H9 (cell line): ENCODE measurements around the gene IL17REL. TPM values are rescaled to one million over a fixed set of nuclear protein-coding genes. Genes with fewer than 3 reads are reported as not detected.

Experiments
- DNase-seq: peaks from one replicate; pipeline ENCODE4 v3.0.0-alpha.2; 2017
- H2AFZ ChIP-seq: one replicate; pipeline ENCODE4 v1.6.1; 2013; ENCODE audit warnings: mild to moderate bottlenecking, low read length, control low read depth, moderate library complexity
- H2AK5ac ChIP-seq: 2 replicates; pipeline ENCODE4 v1.6.1; 2013; ENCODE audit warnings: low read length, control low read depth, mixed read lengths; ENCODE audit not compliant: insufficient read length
- H2BK120ac ChIP-seq: one replicate; pipeline ENCODE4 v1.6.1; 2013; ENCODE audit warnings: low read depth, mild to moderate bottlenecking, low read length, control low read depth, inconsistent platforms; ENCODE audit not compliant: poor library complexity, severe bottlenecking
- H2BK12ac ChIP-seq: 2 replicates; pipeline ENCODE4 v1.6.1; 2013; ENCODE audit warnings: low read length, control low read depth, mixed read lengths, low read depth; ENCODE audit not compliant: insufficient read length
- H2BK15ac ChIP-seq: 2 replicates; pipeline ENCODE4 v1.6.1; 2013; ENCODE audit warnings: low read depth, low read length, control low read depth
- H2BK20ac ChIP-seq: one replicate; pipeline ENCODE4 v1.6.1; 2013; ENCODE audit warnings: low read depth, mild to moderate bottlenecking, low read length, control low read depth, inconsistent platforms; ENCODE audit not compliant: poor library complexity, severe bottlenecking
- H2BK5ac ChIP-seq: 2 replicates; pipeline ENCODE4 v1.6.1; 2013; ENCODE audit warnings: low read length, control low read depth, mixed read lengths; ENCODE audit not compliant: insufficient read length
- H3K14ac ChIP-seq: 2 replicates; pipeline ENCODE4 v1.6.1; 2013; ENCODE audit warnings: low read length, control low read depth; ENCODE audit not compliant: insufficient read depth
- H3K18ac ChIP-seq: 2 replicates; pipeline ENCODE4 v1.6.1; 2013; ENCODE audit warnings: low read depth, mild to moderate bottlenecking, mixed read lengths, low read length, control low read depth; ENCODE audit not compliant: insufficient read length
- H3K23ac ChIP-seq: 2 replicates; pipeline ENCODE4 v1.6.1; 2013; ENCODE audit warnings: low read length, control low read depth, mixed read lengths, low read depth; ENCODE audit not compliant: insufficient read length
- H3K23me2 ChIP-seq: 2 replicates; pipeline ENCODE4 v1.6.1; 2013; ENCODE audit warnings: low read depth, mild to moderate bottlenecking, mixed read lengths, low read length, control low read depth; ENCODE audit not compliant: insufficient read length, poor library complexity, severe bottlenecking
- H3K27ac ChIP-seq: 2 replicates; pipeline ENCODE4 v1.5.1; 2013; ENCODE audit warnings: low read length, control low read depth, mixed read lengths, low read depth; ENCODE audit not compliant: insufficient read length
- H3K27me3 ChIP-seq: 2 replicates; pipeline ENCODE4 v1.6.1; 2013; ENCODE audit warnings: low read length, control low read depth, inconsistent platforms; ENCODE audit not compliant: insufficient read depth
- H3K4ac ChIP-seq: 2 replicates; pipeline ENCODE4 v1.6.1; 2013; ENCODE audit warnings: low read depth, mild to moderate bottlenecking, control low read depth, inconsistent platforms, low read length, moderate library complexity
- H3K4me1 ChIP-seq: 2 replicates; pipeline ENCODE4 v1.6.1; 2013; ENCODE audit warnings: low read length, control low read depth, inconsistent platforms; ENCODE audit not compliant: insufficient read depth
- H3K4me2 ChIP-seq: 2 replicates; pipeline ENCODE4 v1.6.1; 2013; ENCODE audit warnings: low read length, control low read depth, mixed read lengths; ENCODE audit not compliant: insufficient read length, insufficient read depth
- H3K56ac ChIP-seq: 2 replicates; pipeline ENCODE4 v1.6.1; 2013; ENCODE audit warnings: low read depth, mild to moderate bottlenecking, mixed read lengths, low read length, control low read depth; ENCODE audit not compliant: insufficient read length
- H3K79me1 ChIP-seq: 2 replicates; pipeline ENCODE4 v1.6.1; 2013; ENCODE audit warnings: low read depth, mild to moderate bottlenecking, moderate library complexity, low read length, control low read depth, inconsistent platforms; ENCODE audit not compliant: insufficient read depth, poor library complexity, severe bottlenecking
- H3K79me2 ChIP-seq: 2 replicates; pipeline ENCODE4 v1.6.1; 2013; ENCODE audit warnings: low read length, control low read depth, inconsistent platforms; ENCODE audit not compliant: insufficient read depth
- H3K9ac ChIP-seq: 2 replicates; pipeline ENCODE4 v1.6.1; 2013; ENCODE audit warnings: low read length, control low read depth, mixed read lengths; ENCODE audit not compliant: insufficient read length; ENCODE audit errors: extremely low read depth
- H3K9me3 ChIP-seq: one replicate; pipeline ENCODE4 v1.6.1; 2013; ENCODE audit warnings: low read depth, low read length, inconsistent platforms; ENCODE audit not compliant: control insufficient read depth
- H3T11ph ChIP-seq: one replicate; pipeline ENCODE4 v1.6.1; 2013; ENCODE audit warnings: mild to moderate bottlenecking, low read length, control low read depth, inconsistent platforms
- H4K20me1 ChIP-seq: one replicate; pipeline ENCODE4 v1.6.1; 2013; ENCODE audit not compliant: control insufficient read depth, insufficient read length, insufficient read depth
- H4K5ac ChIP-seq: 2 replicates; pipeline ENCODE4 v1.6.1; 2013; ENCODE audit warnings: low read depth, mild to moderate bottlenecking, mixed read lengths, low read length, control low read depth; ENCODE audit not compliant: insufficient read length
- H4K8ac ChIP-seq: replicated peaks from 2 replicates; pipeline ENCODE4 v1.6.1; 2013; ENCODE audit warnings: low read length, control low read depth, mixed read lengths, low read depth; ENCODE audit not compliant: insufficient read length
- H4K91ac ChIP-seq: 2 replicates; pipeline ENCODE4 v1.6.1; 2013; ENCODE audit warnings: low read depth, mild to moderate bottlenecking, moderate library complexity, mixed read lengths, low read length, control low read depth; ENCODE audit not compliant: insufficient read length
- H3K27ac Mint-ChIP-seq, 3 experiments: 2 replicates in 2 of 3; 3 replicates in 1 of 3; pipeline ENCODE4 v1.8.0; 2020 to 2021; ENCODE audit warnings: mixed read lengths in 3 of 3, mild to moderate bottlenecking in 1 of 3, moderate library complexity in 1 of 3
- H3K27me3 Mint-ChIP-seq: 2 replicates; pipeline ENCODE4 v1.8.0; 2021; ENCODE audit warnings: low read depth, mild to moderate bottlenecking, moderate library complexity, mixed read lengths
- H3K36me3 Mint-ChIP-seq, 3 experiments: 2 replicates in 2 of 3; 3 replicates in 1 of 3; pipeline ENCODE4 v1.8.0; 2020 to 2021; ENCODE audit warnings: low read depth in 3 of 3, mixed read lengths in 3 of 3; ENCODE audit not compliant: insufficient read depth in 1 of 3
- H3K4me1 Mint-ChIP-seq, 2 experiments: 2 replicates each; pipeline ENCODE4 v1.8.0; 2020; ENCODE audit warnings: mixed read lengths in 2 of 2
- H3K4me3 Mint-ChIP-seq, 2 experiments: 2 replicates in 1 of 2; 3 replicates in 1 of 2; pipeline ENCODE4 v1.8.0; 2020 to 2021; ENCODE audit warnings: mild to moderate bottlenecking in 2 of 2, mixed read lengths in 2 of 2, moderate library complexity in 1 of 2
- H3K9me3 Mint-ChIP-seq, 2 experiments: 2 replicates in 1 of 2; 3 replicates in 1 of 2; pipeline ENCODE4 v1.8.0; 2020; ENCODE audit warnings: mild to moderate bottlenecking in 2 of 2, mixed read lengths in 2 of 2, moderate library complexity in 1 of 2
- CTCF ChIP-seq: fragments of 200-600 bp; sonication (generic); conservative IDR thresholded peaks from 3 replicates; pipeline ENCODE4 v1.8.0; 2021; ENCODE audit warnings: antibody characterized with exemption, mild to moderate bottlenecking
- WGBS: extraction: QIAGEN DNeasy Blood & Tissue Kit; methylation state at CpG from one replicate; pipeline ENCODE4 v1.1.7; 2013; ENCODE audit warnings: missing lambda C conversion rate, low lambda C conversion rate, mixed read lengths; ENCODE audit not compliant: insufficient read length; ENCODE audit errors: extremely low coverage; 5-methylcytosine and 5-hydroxymethylcytosine counted together
- total RNA-seq: library from RNA; stranded (reverse); gene quantifications from 2 replicates; pipeline ENCODE4 v1.2.1, GENCODE V29; 2021

IL17REL gene
- total RNA-seq, 1 experiment from 2014 or later: 0.20 TPM

- peaks cover 10% of the 10 kb centered on the region for H3K23me2 ChIP-seq
- H2BK20ac ChIP-seq: no peak overlapping the region
- DNase-seq: no peak
- no peak overlapping the region for H3K4me3 Mint-ChIP-seq
- no peak overlapping the region for H2AFZ ChIP-seq
- H2AK5ac ChIP-seq: no peak overlapping the region
- no peak overlapping the region for H3K18ac ChIP-seq
- no peak overlapping the region for H3T11ph ChIP-seq
- no peak overlapping the region for H3K27ac Mint-ChIP-seq
- H3K23ac ChIP-seq: no peak overlapping the region
- H2BK5ac ChIP-seq: no peak overlapping the region
- H2BK15ac ChIP-seq: no peak overlapping the region
- H4K5ac ChIP-seq: no peak overlapping the region
- peaks cover 9 to 12% of the 10 kb centered on the region in 2 experiments for H3K4me1 Mint-ChIP-seq
- H3K4ac ChIP-seq: no peak overlapping the region
- H3K36me3 Mint-ChIP-seq: no peaks in the 10 kb centered on the region
- no peak overlapping the region for H3K27ac ChIP-seq
- no peak overlapping the region for H3K56ac ChIP-seq
- H4K20me1 ChIP-seq: no peaks in the 10 kb centered on the region
- H3K4me1 ChIP-seq: no peaks in the 10 kb centered on the region; the same call in 1 of the 2 replicates
- no peaks in the 10 kb centered on the region for H3K79me1 ChIP-seq
- no peak overlapping the region for H3K9ac ChIP-seq
- no peak overlapping the region for H2BK120ac ChIP-seq
- WGBS: no CpG with 5 or more reads among the region's 27 CpGs
- no peak for TF ChIP-seq CTCF
- no peaks in the 10 kb centered on the region; the same call in 1 of the 2 replicates for H3K27me3 ChIP-seq
- peaks cover 30% of the 10 kb centered on the region for H3K27me3 Mint-ChIP-seq
- H3K9me3 ChIP-seq: no peaks in the 10 kb centered on the region
- no peak overlapping the region for H4K8ac ChIP-seq
- no peak overlapping the region for H3K14ac ChIP-seq
- no peak overlapping the region for H2BK12ac ChIP-seq
- no peak overlapping the region for H4K91ac ChIP-seq
- H3K9me3 Mint-ChIP-seq: no peaks in the 10 kb centered on the region
- no peak overlapping the region for H3K4me2 ChIP-seq
- no peaks in the 10 kb centered on the region for H3K79me2 ChIP-seq
Measured at GRCh38 chr22:50061141-50061823, 48.7 kb upstream of the IL17REL start.
